ENCODE measurements around the gene SLC37A4.

DNA sequence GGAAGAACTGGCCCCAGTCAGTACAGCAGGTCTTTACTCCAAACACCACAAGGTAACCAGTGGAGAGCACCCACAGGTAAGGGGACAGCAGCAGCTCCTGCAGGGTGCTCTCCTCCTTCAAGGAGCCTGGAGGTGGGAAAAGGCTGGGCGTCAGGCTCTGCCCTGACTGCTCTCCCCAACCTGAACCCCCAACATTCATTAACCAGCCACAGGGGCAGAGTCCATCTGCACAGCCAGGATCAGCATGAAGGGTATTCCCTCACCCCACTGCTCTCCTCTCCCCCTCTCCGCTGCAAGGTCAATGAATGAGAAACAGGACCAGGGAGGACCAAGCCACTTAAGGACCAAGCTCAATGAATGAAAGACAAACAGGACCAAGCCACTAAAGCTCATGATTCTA, 3.7 kb downstream of the SLC37A4 start:
- TF ChIP-seq EZH2 (optimal IDR thresholded peaks at IDR 0.05; ENCODE audit: low read depth, low read length) (no peak), EZH2phosphoT487 (IDR thresholded peaks at IDR 0.05; ENCODE audit: low read length) (no peak)
- TF ChIP-seq, protein P1, sequence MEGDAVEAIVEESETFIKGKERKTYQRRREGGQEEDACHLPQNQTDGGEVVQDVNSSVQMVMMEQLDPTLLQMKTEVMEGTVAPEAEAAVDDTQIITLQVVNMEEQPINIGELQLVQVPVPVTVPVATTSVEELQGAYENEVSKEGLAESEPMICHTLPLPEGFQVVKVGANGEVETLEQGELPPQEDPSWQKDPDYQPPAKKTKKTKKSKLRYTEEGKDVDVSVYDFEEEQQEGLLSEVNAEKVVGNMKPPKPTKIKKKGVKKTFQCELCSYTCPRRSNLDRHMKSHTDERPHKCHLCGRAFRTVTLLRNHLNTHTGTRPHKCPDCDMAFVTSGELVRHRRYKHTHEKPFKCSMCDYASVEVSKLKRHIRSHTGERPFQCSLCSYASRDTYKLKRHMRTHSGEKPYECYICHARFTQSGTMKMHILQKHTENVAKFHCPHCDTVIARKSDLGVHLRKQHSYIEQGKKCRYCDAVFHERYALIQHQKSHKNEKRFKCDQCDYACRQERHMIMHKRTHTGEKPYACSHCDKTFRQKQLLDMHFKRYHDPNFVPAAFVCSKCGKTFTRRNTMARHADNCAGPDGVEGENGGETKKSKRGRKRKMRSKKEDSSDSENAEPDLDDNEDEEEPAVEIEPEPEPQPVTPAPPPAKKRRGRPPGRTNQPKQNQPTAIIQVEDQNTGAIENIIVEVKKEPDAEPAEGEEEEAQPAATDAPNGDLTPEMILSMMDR (IDR thresholded peaks at IDR 0.05; ENCODE audit: low read length) = no peak

All from MM.1S (cell line).